ENCODE results near the gene HAT1. TPM values are rescaled to one million over a fixed set of nuclear protein-coding genes. Genes with fewer than 3 reads are reported as not detected.

HAT1 gene
- total RNA-seq, 1 experiment from 2014 or later: 58.9 TPM

GRCh38 chr2:171999604-172000469 is 77.6 kb downstream of the HAT1 start, which contains the start of gene METAP1D (continued):
- peak; percentile 98 for TF ChIP-seq ETV6 (CRISPR knock-in tag; IDR thresholded peaks at IDR 0.05)
- no peak for TF ChIP-seq CTCF (IDR thresholded peaks at IDR 0.05)
- no peak for TF ChIP-seq GRHL2 (CRISPR knock-in tag; IDR thresholded peaks at IDR 0.05; ENCODE audit: insufficient replicate concordance, severe bottlenecking)
- TF ChIP-seq ATF3 (CRISPR knock-in tag; conservative IDR thresholded peaks at IDR 0.05): no peak
- no peak for TF ChIP-seq RORB (CRISPR knock-in tag; IDR thresholded peaks at IDR 0.05)
- peak; percentile 54; the same call in 1 of the 2 replicates for TF ChIP-seq NFE2L1 (CRISPR knock-in tag; IDR thresholded peaks at IDR 0.05)
- no peak for TF ChIP-seq FOXJ3 (CRISPR knock-in tag; IDR thresholded peaks at IDR 0.05; ENCODE audit: borderline replicate concordance)
- no peak for TF ChIP-seq GTF2I (CRISPR knock-in tag; conservative IDR thresholded peaks at IDR 0.05)
- TF ChIP-seq MXD4 (CRISPR knock-in tag; IDR thresholded peaks at IDR 0.05; ENCODE audit: borderline replicate concordance): no peak
- no peak for TF ChIP-seq SMAD4 (CRISPR knock-in tag; IDR thresholded peaks at IDR 0.05)
- TF ChIP-seq NR2C2 (CRISPR knock-in tag; IDR thresholded peaks at IDR 0.05): no peak; the same call in 1 of the 2 replicates
- TF ChIP-seq, protein P1, sequence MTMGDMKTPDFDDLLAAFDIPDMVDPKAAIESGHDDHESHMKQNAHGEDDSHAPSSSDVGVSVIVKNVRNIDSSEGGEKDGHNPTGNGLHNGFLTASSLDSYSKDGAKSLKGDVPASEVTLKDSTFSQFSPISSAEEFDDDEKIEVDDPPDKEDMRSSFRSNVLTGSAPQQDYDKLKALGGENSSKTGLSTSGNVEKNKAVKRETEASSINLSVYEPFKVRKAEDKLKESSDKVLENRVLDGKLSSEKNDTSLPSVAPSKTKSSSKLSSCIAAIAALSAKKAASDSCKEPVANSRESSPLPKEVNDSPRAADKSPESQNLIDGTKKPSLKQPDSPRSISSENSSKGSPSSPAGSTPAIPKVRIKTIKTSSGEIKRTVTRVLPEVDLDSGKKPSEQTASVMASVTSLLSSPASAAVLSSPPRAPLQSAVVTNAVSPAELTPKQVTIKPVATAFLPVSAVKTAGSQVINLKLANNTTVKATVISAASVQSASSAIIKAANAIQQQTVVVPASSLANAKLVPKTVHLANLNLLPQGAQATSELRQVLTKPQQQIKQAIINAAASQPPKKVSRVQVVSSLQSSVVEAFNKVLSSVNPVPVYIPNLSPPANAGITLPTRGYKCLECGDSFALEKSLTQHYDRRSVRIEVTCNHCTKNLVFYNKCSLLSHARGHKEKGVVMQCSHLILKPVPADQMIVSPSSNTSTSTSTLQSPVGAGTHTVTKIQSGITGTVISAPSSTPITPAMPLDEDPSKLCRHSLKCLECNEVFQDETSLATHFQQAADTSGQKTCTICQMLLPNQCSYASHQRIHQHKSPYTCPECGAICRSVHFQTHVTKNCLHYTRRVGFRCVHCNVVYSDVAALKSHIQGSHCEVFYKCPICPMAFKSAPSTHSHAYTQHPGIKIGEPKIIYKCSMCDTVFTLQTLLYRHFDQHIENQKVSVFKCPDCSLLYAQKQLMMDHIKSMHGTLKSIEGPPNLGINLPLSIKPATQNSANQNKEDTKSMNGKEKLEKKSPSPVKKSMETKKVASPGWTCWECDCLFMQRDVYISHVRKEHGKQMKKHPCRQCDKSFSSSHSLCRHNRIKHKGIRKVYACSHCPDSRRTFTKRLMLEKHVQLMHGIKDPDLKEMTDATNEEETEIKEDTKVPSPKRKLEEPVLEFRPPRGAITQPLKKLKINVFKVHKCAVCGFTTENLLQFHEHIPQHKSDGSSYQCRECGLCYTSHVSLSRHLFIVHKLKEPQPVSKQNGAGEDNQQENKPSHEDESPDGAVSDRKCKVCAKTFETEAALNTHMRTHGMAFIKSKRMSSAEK (CRISPR knock-in tag; IDR thresholded peaks at IDR 0.05; ENCODE audit: borderline replicate concordance): 0 out of 2 replicates have a peak, but pooled peaks have one; percentile 20
- TF ChIP-seq ATF1 (CRISPR knock-in tag; IDR thresholded peaks at IDR 0.05): peak; percentile 72; the same call in 1 of the 2 replicates
- TF ChIP-seq, protein P2, sequence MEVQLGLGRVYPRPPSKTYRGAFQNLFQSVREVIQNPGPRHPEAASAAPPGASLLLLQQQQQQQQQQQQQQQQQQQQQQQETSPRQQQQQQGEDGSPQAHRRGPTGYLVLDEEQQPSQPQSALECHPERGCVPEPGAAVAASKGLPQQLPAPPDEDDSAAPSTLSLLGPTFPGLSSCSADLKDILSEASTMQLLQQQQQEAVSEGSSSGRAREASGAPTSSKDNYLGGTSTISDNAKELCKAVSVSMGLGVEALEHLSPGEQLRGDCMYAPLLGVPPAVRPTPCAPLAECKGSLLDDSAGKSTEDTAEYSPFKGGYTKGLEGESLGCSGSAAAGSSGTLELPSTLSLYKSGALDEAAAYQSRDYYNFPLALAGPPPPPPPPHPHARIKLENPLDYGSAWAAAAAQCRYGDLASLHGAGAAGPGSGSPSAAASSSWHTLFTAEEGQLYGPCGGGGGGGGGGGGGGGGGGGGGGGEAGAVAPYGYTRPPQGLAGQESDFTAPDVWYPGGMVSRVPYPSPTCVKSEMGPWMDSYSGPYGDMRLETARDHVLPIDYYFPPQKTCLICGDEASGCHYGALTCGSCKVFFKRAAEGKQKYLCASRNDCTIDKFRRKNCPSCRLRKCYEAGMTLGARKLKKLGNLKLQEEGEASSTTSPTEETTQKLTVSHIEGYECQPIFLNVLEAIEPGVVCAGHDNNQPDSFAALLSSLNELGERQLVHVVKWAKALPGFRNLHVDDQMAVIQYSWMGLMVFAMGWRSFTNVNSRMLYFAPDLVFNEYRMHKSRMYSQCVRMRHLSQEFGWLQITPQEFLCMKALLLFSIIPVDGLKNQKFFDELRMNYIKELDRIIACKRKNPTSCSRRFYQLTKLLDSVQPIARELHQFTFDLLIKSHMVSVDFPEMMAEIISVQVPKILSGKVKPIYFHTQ (CRISPR knock-in tag; IDR thresholded peaks at IDR 0.05): no peak
- TF ChIP-seq ZNF263 (CRISPR knock-in tag; IDR thresholded peaks at IDR 0.05; ENCODE audit: low read depth): no peak
- TF ChIP-seq MYBL2 (CRISPR knock-in tag; IDR thresholded peaks at IDR 0.05): peak; percentile 73; the same call in 1 of the 2 replicates
- peak; percentile 95 for TF ChIP-seq FOXK1 (CRISPR knock-in tag; IDR thresholded peaks at IDR 0.05)
- no peak for TF ChIP-seq ERG (CRISPR knock-in tag; IDR thresholded peaks at IDR 0.05)
- TF ChIP-seq JAZF1 (CRISPR knock-in tag; IDR thresholded peaks at IDR 0.05): no peak
- TF ChIP-seq ZNF423 (CRISPR knock-in tag; IDR thresholded peaks at IDR 0.05): 0 out of 2 replicates have a peak, but pooled peaks have one; percentile 25
- no peak for TF ChIP-seq TCF7 (CRISPR knock-in tag; IDR thresholded peaks at IDR 0.05; ENCODE audit: low read depth)
- TF ChIP-seq NFATC4 (CRISPR knock-in tag; IDR thresholded peaks at IDR 0.05): peak; percentile 47; the same call in 1 of the 2 replicates
- peak; percentile 23; the same call in 1 of the 2 replicates for TF ChIP-seq ZBTB43 (CRISPR knock-in tag; IDR thresholded peaks at IDR 0.05)
- TF ChIP-seq, protein P3, sequence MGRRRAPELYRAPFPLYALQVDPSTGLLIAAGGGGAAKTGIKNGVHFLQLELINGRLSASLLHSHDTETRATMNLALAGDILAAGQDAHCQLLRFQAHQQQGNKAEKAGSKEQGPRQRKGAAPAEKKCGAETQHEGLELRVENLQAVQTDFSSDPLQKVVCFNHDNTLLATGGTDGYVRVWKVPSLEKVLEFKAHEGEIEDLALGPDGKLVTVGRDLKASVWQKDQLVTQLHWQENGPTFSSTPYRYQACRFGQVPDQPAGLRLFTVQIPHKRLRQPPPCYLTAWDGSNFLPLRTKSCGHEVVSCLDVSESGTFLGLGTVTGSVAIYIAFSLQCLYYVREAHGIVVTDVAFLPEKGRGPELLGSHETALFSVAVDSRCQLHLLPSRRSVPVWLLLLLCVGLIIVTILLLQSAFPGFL (CRISPR knock-in tag; IDR thresholded peaks at IDR 0.05; ENCODE audit: borderline replicate concordance): no peak
- TF ChIP-seq E2F5 (CRISPR knock-in tag; IDR thresholded peaks at IDR 0.05): peak; percentile 88; the same call in 1 of the 2 replicates

All from WTC11 (cell line).